Uterus (tissue), 2 donors: ENCODE measurements around the gene ADGRL4.

Experiments used
- CTCF ChIP-seq, 4 experiments: fragments of 200-600 bp in 2 of 4; fragments of 450-650 bp in 2 of 4; sonication (generic) in 2 of 4; IDR thresholded peaks; one replicate each; pipeline ENCODE4 v1.5.1; 2016 to 2019; ENCODE audit warnings: antibody characterized with exemption in 4 of 4, mild to moderate bottlenecking in 2 of 4, moderate library complexity in 1 of 4
- POLR2A ChIP-seq, 2 donors: fragments of 450-650 bp; IDR thresholded peaks; one replicate each; pipeline ENCODE4 v1.6.1; 2016; ENCODE audit warnings: antibody characterized with exemption in 2 of 2, mild to moderate bottlenecking in 1 of 2, moderate library complexity in 1 of 2

GRCh38 chr1:78916986-78917385 lies 89.5 kb downstream of the ADGRL4 start:
- TF ChIP-seq POLR2A (IDR thresholded peaks at IDR 0.05) = no peak
- no peak for TF ChIP-seq CTCF (IDR thresholded peaks at IDR 0.05)
